ENCODE measurements around the gene CCDC180. TPM values are rescaled to one million over a fixed set of nuclear protein-coding genes. Genes with fewer than 3 reads are reported as not detected.

The CCDC180 gene
- polyA plus RNA-seq, 1 of the 3 experiments (the other 2 are of a cell fraction), result 1.0 TPM

DNA sequence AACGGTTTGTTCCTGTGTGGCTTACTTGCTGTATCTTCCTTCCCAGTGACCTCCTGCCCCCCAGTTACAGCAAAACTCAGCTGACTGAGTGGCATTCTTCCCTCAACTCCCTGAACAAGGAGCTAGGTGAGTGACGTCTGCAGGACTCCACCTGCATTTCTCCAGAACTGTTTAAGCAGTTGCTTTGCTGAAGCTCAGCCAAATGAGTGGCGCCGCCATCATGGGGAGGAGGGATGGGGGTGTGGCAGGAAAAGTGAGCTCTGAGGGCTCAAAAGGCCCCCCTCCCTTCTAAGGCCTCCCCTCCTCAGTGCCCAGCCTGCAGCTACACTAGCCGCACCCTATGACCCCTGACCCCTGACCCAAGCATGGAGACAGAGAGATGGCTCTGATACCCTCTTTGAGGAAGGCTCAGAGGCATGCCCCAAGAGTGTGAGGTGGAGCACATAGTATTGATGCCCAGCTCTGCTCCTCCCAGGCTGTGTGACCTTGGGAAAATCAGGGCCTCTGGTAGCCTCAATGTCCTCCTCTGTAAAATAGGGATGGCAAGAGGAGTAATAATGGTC lies 12.7 kb downstream of the CCDC180 start:
- Histone ChIP-seq H3K9me2 (no peaks in the 10 kb centered on the region), H3K36me3 (replicated peaks in 1 of 2; ENCODE audit: control insufficient read depth in 1 of 2, insufficient read depth in 2 of 2, low read length in 1 of 2) (peaks cover 0 to 3% of the 10 kb centered on the region in 2 experiments), H3K27me3 (ENCODE audit: insufficient read depth) (no peaks in the 10 kb centered on the region), H4K20me1 (ENCODE audit: insufficient read depth) (no peaks in the 10 kb centered on the region), H3K4me3 (ENCODE audit: low read depth in 2 of 2, low read length in 1 of 2) (no peak overlapping the region), H3K79me2 (ENCODE audit: insufficient read depth) (no peaks in the 10 kb centered on the region), H2AFZ (ENCODE audit: low read depth) (no peak overlapping the region), H3K27ac (ENCODE audit: low read depth in 2 of 2, low read length in 1 of 2) (no peak overlapping the region), H3K4me2 (no peak overlapping the region), H3K9me3 (no peaks in the 10 kb centered on the region), H3K9ac (no peak overlapping the region), H3K4me1 (ENCODE audit: control insufficient read depth in 1 of 2, insufficient read depth in 2 of 2, low read depth in 1 of 2, low read length in 1 of 2) (no peaks in the 10 kb centered on the region; a peak in 1 of 4 replicates), H3F3A (replicated peaks; ENCODE audit: insufficient read depth) (no peaks in the 10 kb centered on the region)
- ChIA-PET POLR2A (no interaction called here), CTCF (interaction anchor here (1.0 kb wide), 1 partner anchor 12 kb away, joined by 3 read pairs; no protein-coding TSS in a partner anchor)
- TF ChIP-seq TCF12 (IDR thresholded peaks at IDR 0.05) (no peak), EP300 (IDR thresholded peaks at IDR 0.05; ENCODE audit: borderline replicate concordance in 1 of 2, low read depth in 1 of 2, low read length in 1 of 2) (no peak), NFIC (IDR thresholded peaks at IDR 0.05; ENCODE audit: borderline replicate concordance) (no peak), ZBTB33 (IDR thresholded peaks at IDR 0.05; ENCODE audit: borderline replicate concordance, low read depth) (no peak), SMC3 (IDR thresholded peaks at IDR 0.05; ENCODE audit: low read depth, low read length) (no peak), FOSL2 (IDR thresholded peaks at IDR 0.05; ENCODE audit: borderline replicate concordance, low read depth) (no peak), YY1 (IDR thresholded peaks at IDR 0.05; ENCODE audit: low read depth) (no peak), FOXJ3 (CRISPR knock-in tag; IDR thresholded peaks at IDR 0.05) (no peak), EZH2phosphoT487 (IDR thresholded peaks at IDR 0.05; ENCODE audit: borderline replicate concordance, low read depth) (no peak)
- 81% methylated on average over 5 of the region's 5 CpGs for WGBS (ENCODE audit: low lambda C conversion rate)
- no peak for DNase-seq

DNA sequence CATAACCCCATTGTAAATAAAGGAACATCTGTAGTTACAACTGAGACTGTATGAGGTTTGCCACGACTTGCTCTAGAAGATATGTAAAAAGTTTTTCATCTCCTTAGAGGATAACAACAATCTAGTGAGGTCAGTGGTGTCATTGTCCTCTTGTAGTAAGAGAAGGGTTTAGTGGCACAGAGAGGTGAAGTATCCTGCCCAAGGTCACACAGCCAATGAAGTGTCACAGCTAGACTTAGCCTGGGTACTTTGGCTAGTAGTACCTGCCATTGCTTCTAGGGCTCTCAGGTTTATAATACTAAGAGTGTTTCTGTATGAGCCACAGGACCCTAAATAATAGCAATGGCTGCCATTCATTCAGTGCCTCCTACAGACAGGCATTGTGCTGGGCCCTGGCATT lies 13.8 kb downstream of the CCDC180 start:
- no peak overlapping the region for H2AFZ ChIP-seq (ENCODE audit: low read depth)
- H3K4me1 ChIP-seq (ENCODE audit: control insufficient read depth in 1 of 2, insufficient read depth in 2 of 2, low read depth in 1 of 2, low read length in 1 of 2), result no peaks in the 10 kb centered on the region; a peak in 1 of 4 replicates
- POLR2A ChIA-PET, result no interaction called here
- H3K27me3 ChIP-seq (ENCODE audit: insufficient read depth), result no peaks in the 10 kb centered on the region
- no peak overlapping the region for H3K9ac ChIP-seq
- no peaks in the 10 kb centered on the region for H3K9me2 ChIP-seq
- no peak overlapping the region for H3K27ac ChIP-seq (ENCODE audit: low read depth in 2 of 2, low read length in 1 of 2)
- no peaks in the 10 kb centered on the region for H3F3A ChIP-seq (replicated peaks; ENCODE audit: insufficient read depth)
- no peak overlapping the region for H3K4me2 ChIP-seq
- DNase-seq, result no peak
- no peaks in the 10 kb centered on the region for H3K9me3 ChIP-seq
- TF ChIP-seq TCF12 (IDR thresholded peaks at IDR 0.05) (no peak), POLR2AphosphoS5 (IDR thresholded peaks at IDR 0.05; ENCODE audit: low read depth, low read length) (no peak), GATA2 (CRISPR knock-in tag; IDR thresholded peaks at IDR 0.05) (no peak), SIN3A (IDR thresholded peaks at IDR 0.05; ENCODE audit: borderline replicate concordance, low read depth, low read length) (no peak), MXI1 (IDR thresholded peaks at IDR 0.05; ENCODE audit: low read depth, low read length) (no peak), GABPA (IDR thresholded peaks at IDR 0.05; ENCODE audit: low read depth) (no peak), RAD21 (IDR thresholded peaks at IDR 0.05; ENCODE audit: low read length) (no peak), NFIC (IDR thresholded peaks at IDR 0.05; ENCODE audit: borderline replicate concordance) (no peak), FOXJ3 (CRISPR knock-in tag; IDR thresholded peaks at IDR 0.05) (no peak), YY1 (IDR thresholded peaks at IDR 0.05; ENCODE audit: low read depth) (no peak), MEF2A (IDR thresholded peaks at IDR 0.05; ENCODE audit: borderline replicate concordance, low read depth) (no peak)
- TF ChIP-seq, protein P1, sequence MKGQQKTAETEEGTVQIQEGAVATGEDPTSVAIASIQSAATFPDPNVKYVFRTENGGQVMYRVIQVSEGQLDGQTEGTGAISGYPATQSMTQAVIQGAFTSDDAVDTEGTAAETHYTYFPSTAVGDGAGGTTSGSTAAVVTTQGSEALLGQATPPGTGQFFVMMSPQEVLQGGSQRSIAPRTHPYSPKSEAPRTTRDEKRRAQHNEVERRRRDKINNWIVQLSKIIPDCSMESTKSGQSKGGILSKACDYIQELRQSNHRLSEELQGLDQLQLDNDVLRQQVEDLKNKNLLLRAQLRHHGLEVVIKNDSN (IDR thresholded peaks at IDR 0.05; ENCODE audit: borderline replicate concordance, low read depth), result no peak
- TF ChIP-seq, protein P2, sequence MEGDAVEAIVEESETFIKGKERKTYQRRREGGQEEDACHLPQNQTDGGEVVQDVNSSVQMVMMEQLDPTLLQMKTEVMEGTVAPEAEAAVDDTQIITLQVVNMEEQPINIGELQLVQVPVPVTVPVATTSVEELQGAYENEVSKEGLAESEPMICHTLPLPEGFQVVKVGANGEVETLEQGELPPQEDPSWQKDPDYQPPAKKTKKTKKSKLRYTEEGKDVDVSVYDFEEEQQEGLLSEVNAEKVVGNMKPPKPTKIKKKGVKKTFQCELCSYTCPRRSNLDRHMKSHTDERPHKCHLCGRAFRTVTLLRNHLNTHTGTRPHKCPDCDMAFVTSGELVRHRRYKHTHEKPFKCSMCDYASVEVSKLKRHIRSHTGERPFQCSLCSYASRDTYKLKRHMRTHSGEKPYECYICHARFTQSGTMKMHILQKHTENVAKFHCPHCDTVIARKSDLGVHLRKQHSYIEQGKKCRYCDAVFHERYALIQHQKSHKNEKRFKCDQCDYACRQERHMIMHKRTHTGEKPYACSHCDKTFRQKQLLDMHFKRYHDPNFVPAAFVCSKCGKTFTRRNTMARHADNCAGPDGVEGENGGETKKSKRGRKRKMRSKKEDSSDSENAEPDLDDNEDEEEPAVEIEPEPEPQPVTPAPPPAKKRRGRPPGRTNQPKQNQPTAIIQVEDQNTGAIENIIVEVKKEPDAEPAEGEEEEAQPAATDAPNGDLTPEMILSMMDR (IDR thresholded peaks at IDR 0.05), result no peak
- no peaks in the 10 kb centered on the region for H3K79me2 ChIP-seq (ENCODE audit: insufficient read depth)
- peaks cover 0 to 4% of the 10 kb centered on the region in 2 experiments for H3K36me3 ChIP-seq (replicated peaks in 1 of 2; ENCODE audit: control insufficient read depth in 1 of 2, insufficient read depth in 2 of 2, low read length in 1 of 2)
- CTCF ChIA-PET, result no interaction called here
- 47% methylated on average over 1 of the region's 1 CpG for WGBS (ENCODE audit: low lambda C conversion rate)
- no peak overlapping the region for H3K4me3 ChIP-seq (ENCODE audit: low read depth in 2 of 2, low read length in 1 of 2)
- H4K20me1 ChIP-seq (ENCODE audit: insufficient read depth), result no peaks in the 10 kb centered on the region

All from SK-N-SH (cell line).